ENCODE measurements around the gene FBP2.
A peak's percentile ranks its signal among the peaks of the same experiment; 100 is the strongest.

The FBP2 gene

DNA sequence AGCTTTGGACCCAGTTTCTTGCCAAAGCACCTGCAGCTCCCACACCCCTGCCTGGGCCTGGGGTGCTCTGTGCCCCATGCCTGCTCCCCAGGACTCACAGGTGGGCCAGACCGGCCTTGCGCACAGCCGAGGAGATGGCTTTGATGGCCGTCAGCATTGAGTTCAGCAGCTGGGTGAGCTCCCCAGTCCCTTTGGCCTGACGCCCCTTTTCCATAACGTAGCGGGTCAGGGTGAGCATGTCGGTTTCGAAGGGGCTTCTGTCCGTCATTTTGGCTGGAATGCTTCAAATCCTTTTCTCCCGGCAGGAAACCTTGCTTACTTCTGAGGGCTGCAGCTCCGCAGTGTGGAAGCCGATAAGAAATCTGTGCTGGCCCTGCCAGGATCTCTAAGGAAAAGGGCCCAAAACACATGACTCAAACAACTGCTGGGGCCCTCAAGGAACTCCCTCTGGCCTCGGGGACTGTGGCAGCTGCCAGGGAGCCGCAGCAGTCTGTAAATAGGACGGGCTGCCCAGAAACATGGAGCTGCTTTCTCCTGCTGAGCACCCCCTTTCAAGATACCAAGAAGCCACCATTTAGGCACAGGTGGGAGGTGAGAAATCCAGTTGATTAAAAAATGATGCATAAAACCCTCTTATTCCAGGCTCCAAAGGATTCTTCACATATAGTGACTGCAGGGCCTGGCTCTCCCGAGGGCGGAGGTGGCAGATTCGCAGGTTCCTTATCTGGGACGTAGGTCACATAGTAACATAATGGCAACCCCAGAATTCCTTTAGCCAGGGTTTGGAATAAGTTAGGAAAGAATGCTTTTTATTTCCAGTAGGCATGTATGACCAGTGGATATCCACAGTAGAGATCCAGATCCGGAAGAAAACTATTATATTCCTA is at the start of gene FBP2:
Gene FBP2 (minus strand): TSS at position 366 of the 887 bp plus-strand sequence. CDS start 98 bp downstream, at position 268.
- Histone ChIP-seq H3K27me3 (ENCODE audit: low read depth, low read length) (no peaks in the 10 kb centered on the region), H3K36me3 (ENCODE audit: control insufficient read depth in 1 of 2, insufficient read depth in 2 of 2, low read length in 2 of 2) (no peaks in the 10 kb centered on the region), H3K27ac (ENCODE audit: low read length) (no peak within 1 kb of the TSS), H3K9me3 (ENCODE audit: control insufficient read depth in 1 of 2, low read length in 2 of 2) (no peaks in the 10 kb centered on the region), H3K4me3 (ENCODE audit: low read depth in 1 of 2, low read length in 2 of 2) (no peak within 1 kb of the TSS), H3K4me1 (ENCODE audit: control insufficient read depth in 1 of 2, insufficient read depth in 2 of 2, low read length in 2 of 2) (no peaks in the 10 kb centered on the region)

GRCh38 chr9:94643176-94643575 is 49.6 kb upstream of the FBP2 start:
- Histone ChIP-seq H3K4me3 (ENCODE audit: low read depth in 1 of 2, low read length in 2 of 2) (no peak overlapping the region), H3K27ac (ENCODE audit: low read length) (no peak overlapping the region), H3K4me1 (ENCODE audit: control insufficient read depth in 1 of 2, insufficient read depth in 2 of 2, low read length in 2 of 2) (peaks cover under 1 to 9% of the 10 kb centered on the region in 2 donors), H3K36me3 (ENCODE audit: control insufficient read depth in 1 of 2, insufficient read depth in 2 of 2, low read length in 2 of 2) (no peaks in the 10 kb centered on the region), H3K27me3 (ENCODE audit: low read depth, low read length) (no peaks in the 10 kb centered on the region), H3K9me3 (ENCODE audit: control insufficient read depth in 1 of 2, low read length in 2 of 2) (no peaks in the 10 kb centered on the region)

DNA sequence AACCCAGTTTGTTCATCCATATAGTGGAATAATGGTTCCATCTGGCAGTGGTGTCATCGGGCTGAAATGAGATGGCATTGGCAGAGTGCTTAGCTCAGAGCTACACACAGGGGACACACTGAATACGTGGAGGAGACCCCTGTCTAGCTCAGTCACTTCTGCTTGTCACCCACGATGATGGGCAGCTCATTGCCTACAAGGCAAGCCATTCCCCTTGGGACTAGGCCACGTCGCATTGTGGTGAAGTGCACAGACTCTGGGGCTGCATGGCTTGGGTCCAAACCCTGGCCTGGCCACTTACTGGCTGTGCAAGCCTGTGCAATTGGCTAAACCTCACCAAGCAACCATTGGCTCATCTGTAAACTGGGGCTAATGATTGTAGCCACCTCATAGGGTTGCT is 48.9 kb upstream of the FBP2 start:
- Histone ChIP-seq H3K9me3 (ENCODE audit: control insufficient read depth in 1 of 2, low read length in 2 of 2) (no peaks in the 10 kb centered on the region), H3K4me3 (ENCODE audit: low read depth in 1 of 2, low read length in 2 of 2) (no peak overlapping the region), H3K27ac (ENCODE audit: low read length) (no peak overlapping the region), H3K27me3 (ENCODE audit: low read depth, low read length) (no peaks in the 10 kb centered on the region), H3K36me3 (ENCODE audit: control insufficient read depth in 1 of 2, insufficient read depth in 2 of 2, low read length in 2 of 2) (no peaks in the 10 kb centered on the region), H3K4me1 (ENCODE audit: control insufficient read depth in 1 of 2, insufficient read depth in 2 of 2, low read length in 2 of 2) (peaks cover 0 to 9% of the 10 kb centered on the region in 2 donors)

DNA sequence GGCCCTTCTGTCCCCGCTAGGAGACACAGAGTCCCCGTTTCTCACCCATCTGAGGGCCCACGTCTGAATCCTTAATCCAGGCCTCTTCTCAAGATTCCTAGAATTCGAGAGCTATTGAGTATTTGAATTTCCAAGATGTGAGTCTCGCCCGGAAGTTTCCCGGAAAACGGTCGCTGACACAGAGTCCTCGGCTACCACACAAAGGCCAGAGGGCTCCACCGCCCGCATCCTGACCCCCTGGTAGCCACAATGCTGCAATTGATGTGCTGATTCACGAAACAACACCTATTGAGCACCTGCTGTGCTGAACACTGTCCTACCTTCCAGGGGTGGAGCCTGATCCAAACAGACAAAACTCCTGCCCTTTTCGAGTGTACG is 46.4 kb upstream of the FBP2 start:
- Histone ChIP-seq H3K9me3 (ENCODE audit: control insufficient read depth in 1 of 2, low read length in 2 of 2) (no peaks in the 10 kb centered on the region), H3K36me3 (ENCODE audit: control insufficient read depth in 1 of 2, insufficient read depth in 2 of 2, low read length in 2 of 2) (no peaks in the 10 kb centered on the region), H3K4me1 (ENCODE audit: control insufficient read depth in 1 of 2, insufficient read depth in 2 of 2, low read length in 2 of 2) (peaks cover 0 to 9% of the 10 kb centered on the region in 2 donors), H3K27me3 (ENCODE audit: low read depth, low read length) (no peaks in the 10 kb centered on the region), H3K4me3 (ENCODE audit: low read depth in 1 of 2, low read length in 2 of 2) (peak overlapping the region; percentile 53 to 82), H3K27ac (ENCODE audit: low read length) (peak overlapping the region; percentile 51)

DNA sequence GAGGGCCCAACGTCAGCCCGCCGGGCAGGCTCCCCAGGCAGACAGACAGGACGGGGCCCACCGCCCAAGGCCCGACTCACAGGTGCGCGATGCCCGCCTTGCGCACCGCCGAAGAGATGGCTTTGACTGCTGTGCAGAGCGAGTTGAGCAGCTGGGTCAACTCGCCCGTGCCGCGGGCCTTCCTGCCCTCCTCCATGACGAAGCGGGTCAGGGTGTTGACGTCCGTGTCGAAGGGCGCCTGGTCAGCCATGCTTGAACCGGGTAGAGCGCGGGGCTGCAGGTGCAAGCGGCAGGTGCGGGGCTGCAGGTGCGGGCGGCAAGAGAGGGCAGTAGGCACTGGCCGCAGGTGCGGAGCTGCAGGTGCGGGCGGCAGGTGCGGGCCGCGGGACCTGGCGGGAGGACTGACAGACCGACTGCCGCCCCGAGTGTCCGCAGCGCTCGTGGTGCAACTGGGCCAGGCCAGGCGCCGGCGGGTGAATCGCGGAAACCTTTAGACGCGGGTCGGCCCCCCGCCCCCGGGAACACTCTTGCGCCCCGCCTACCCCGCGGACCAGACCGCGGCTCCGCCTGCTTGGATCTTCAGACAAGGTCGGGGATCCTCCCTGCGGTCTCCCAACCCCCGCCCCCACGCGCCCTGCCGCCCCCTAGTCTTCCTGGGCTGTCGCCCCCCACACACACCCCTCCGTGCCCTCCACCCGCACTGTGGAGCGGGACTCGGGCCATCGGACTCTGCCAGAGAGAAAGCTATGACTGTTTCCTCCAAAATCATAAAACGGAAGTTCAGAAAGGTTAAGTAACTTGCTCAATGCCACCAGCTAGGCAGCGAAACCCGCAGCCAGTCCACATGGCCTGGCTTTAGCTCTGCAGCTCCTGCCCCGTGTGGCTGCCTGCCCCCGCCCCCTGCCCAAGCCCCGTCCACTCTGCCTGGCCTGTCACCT is 45.7 kb upstream of the FBP2 start, which contains the start of gene FBP1:
Gene FBP1 (minus strand): TSS at position 458 of the 938 bp plus-strand sequence. CDS start 208 bp downstream, at position 250.
- peaks cover 0 to 9% of the 10 kb centered on the region in 2 donors for H3K4me1 ChIP-seq (ENCODE audit: control insufficient read depth in 1 of 2, insufficient read depth in 2 of 2, low read length in 2 of 2)
- H3K36me3 ChIP-seq (ENCODE audit: control insufficient read depth in 1 of 2, insufficient read depth in 2 of 2, low read length in 2 of 2), result no peaks in the 10 kb centered on the region
- peak within 1 kb of the TSS; percentile 68 to 82 for H3K4me3 ChIP-seq (ENCODE audit: low read depth in 1 of 2, low read length in 2 of 2)
- no peaks in the 10 kb centered on the region for H3K9me3 ChIP-seq (ENCODE audit: control insufficient read depth in 1 of 2, low read length in 2 of 2)
- H3K27me3 ChIP-seq (ENCODE audit: low read depth, low read length), result no peaks in the 10 kb centered on the region
- peak within 1 kb of the TSS; percentile 51 for H3K27ac ChIP-seq (ENCODE audit: low read length)

GRCh38 chr9:94638335-94639060 is 44.9 kb upstream of the FBP2 start:
- Histone ChIP-seq H3K4me3 (ENCODE audit: low read depth in 1 of 2, low read length in 2 of 2) (peak overlapping the region; percentile 68 to 82), H3K36me3 (ENCODE audit: control insufficient read depth in 1 of 2, insufficient read depth in 2 of 2, low read length in 2 of 2) (no peaks in the 10 kb centered on the region), H3K4me1 (ENCODE audit: control insufficient read depth in 1 of 2, insufficient read depth in 2 of 2, low read length in 2 of 2) (peaks cover 0 to 9% of the 10 kb centered on the region in 2 donors), H3K27me3 (ENCODE audit: low read depth, low read length) (no peaks in the 10 kb centered on the region), H3K9me3 (ENCODE audit: control insufficient read depth in 1 of 2, low read length in 2 of 2) (no peaks in the 10 kb centered on the region), H3K27ac (ENCODE audit: low read length) (peak overlapping the region; percentile 45)

DNA sequence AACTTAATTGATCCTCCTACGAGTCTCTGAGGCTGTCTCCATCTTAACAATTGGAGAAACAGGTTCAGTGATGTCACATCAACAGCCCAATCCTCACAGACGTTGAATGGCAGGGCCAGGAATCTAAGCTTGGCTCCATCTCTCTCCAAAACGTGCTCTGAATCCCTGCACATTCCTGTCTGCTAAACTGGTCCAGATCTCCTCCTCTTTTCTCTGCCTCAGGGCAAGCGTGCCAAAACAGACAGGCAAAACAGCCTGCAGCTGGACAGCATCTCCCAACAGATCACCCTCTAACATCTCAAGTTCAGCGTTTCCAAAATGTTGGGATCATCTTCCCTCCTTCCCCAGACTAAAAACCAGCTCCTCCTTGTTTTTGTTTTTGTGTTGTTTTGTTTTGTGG is 39.1 kb upstream of the FBP2 start:
- Histone ChIP-seq H3K36me3 (ENCODE audit: control insufficient read depth in 1 of 2, insufficient read depth in 2 of 2, low read length in 2 of 2) (no peaks in the 10 kb centered on the region), H3K9me3 (ENCODE audit: control insufficient read depth in 1 of 2, low read length in 2 of 2) (no peaks in the 10 kb centered on the region), H3K27me3 (ENCODE audit: low read depth, low read length) (no peaks in the 10 kb centered on the region), H3K4me1 (ENCODE audit: control insufficient read depth in 1 of 2, insufficient read depth in 2 of 2, low read length in 2 of 2) (no peaks in the 10 kb centered on the region), H3K27ac (ENCODE audit: low read length) (no peak overlapping the region), H3K4me3 (ENCODE audit: low read depth in 1 of 2, low read length in 2 of 2) (no peak overlapping the region)

DNA sequence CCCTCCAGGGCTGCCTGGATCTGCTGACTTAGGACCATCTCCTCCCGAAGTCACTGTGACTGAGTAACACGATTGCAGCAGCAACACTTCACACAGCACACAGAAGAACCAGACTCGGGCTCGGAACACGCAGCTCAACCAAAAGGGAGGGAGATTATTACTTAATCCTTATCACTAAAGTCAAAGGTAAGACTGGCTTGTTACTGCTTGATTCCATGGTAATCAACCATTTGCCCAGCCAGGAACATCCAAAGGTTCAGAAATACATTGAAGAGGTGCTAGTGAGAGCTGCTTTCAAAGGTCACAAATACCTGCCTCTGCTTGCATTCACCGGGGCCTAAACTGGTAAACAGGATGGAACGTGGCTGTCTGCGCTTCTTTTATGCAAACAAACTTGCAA is 38.0 kb upstream of the FBP2 start:
- no peak overlapping the region for H3K4me3 ChIP-seq (ENCODE audit: low read depth in 1 of 2, low read length in 2 of 2)
- peak overlapping the region; percentile 16 for H3K27ac ChIP-seq (ENCODE audit: low read length)
- H3K36me3 ChIP-seq (ENCODE audit: control insufficient read depth in 1 of 2, insufficient read depth in 2 of 2, low read length in 2 of 2), result no peaks in the 10 kb centered on the region
- H3K9me3 ChIP-seq (ENCODE audit: control insufficient read depth in 1 of 2, low read length in 2 of 2), result no peaks in the 10 kb centered on the region
- H3K4me1 ChIP-seq (ENCODE audit: control insufficient read depth in 1 of 2, insufficient read depth in 2 of 2, low read length in 2 of 2), result no peaks in the 10 kb centered on the region
- H3K27me3 ChIP-seq (ENCODE audit: low read depth, low read length), result no peaks in the 10 kb centered on the region

GRCh38 chr9:94630833-94631232 is 37.2 kb upstream of the FBP2 start:
- Histone ChIP-seq H3K27ac (ENCODE audit: low read length) (peak overlapping the region; percentile 16), H3K9me3 (ENCODE audit: control insufficient read depth in 1 of 2, low read length in 2 of 2) (no peaks in the 10 kb centered on the region), H3K4me1 (ENCODE audit: control insufficient read depth in 1 of 2, insufficient read depth in 2 of 2, low read length in 2 of 2) (no peaks in the 10 kb centered on the region), H3K27me3 (ENCODE audit: low read depth, low read length) (no peaks in the 10 kb centered on the region), H3K4me3 (ENCODE audit: low read depth in 1 of 2, low read length in 2 of 2) (no peak overlapping the region), H3K36me3 (ENCODE audit: control insufficient read depth in 1 of 2, insufficient read depth in 2 of 2, low read length in 2 of 2) (no peaks in the 10 kb centered on the region)

DNA sequence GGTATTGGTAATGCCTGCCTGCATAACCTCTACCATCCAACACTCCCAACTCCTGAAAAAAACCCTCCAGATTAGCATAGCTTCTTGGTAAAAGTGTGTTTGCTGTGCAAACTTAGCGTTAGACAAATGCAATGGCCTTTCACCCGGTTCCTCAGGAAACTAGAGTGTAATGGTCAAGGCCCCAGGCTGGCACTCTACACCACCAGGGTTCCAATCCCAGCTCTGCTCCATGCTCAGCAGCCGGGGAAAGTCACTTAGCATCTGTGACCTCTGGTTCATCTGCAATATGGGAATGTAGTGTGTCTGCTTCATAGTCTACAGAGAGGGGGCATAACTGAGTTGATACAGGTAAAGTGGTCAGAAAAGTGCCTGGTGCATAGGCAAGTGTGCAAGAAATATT is 36.7 kb upstream of the FBP2 start:
- no peaks in the 10 kb centered on the region for H3K27me3 ChIP-seq (ENCODE audit: low read depth, low read length)
- no peaks in the 10 kb centered on the region for H3K9me3 ChIP-seq (ENCODE audit: control insufficient read depth in 1 of 2, low read length in 2 of 2)
- H3K4me1 ChIP-seq (ENCODE audit: control insufficient read depth in 1 of 2, insufficient read depth in 2 of 2, low read length in 2 of 2), result no peaks in the 10 kb centered on the region
- H3K4me3 ChIP-seq (ENCODE audit: low read depth in 1 of 2, low read length in 2 of 2), result no peak overlapping the region
- H3K27ac ChIP-seq (ENCODE audit: low read length), result no peak overlapping the region
- H3K36me3 ChIP-seq (ENCODE audit: control insufficient read depth in 1 of 2, insufficient read depth in 2 of 2, low read length in 2 of 2), result no peaks in the 10 kb centered on the region

DNA sequence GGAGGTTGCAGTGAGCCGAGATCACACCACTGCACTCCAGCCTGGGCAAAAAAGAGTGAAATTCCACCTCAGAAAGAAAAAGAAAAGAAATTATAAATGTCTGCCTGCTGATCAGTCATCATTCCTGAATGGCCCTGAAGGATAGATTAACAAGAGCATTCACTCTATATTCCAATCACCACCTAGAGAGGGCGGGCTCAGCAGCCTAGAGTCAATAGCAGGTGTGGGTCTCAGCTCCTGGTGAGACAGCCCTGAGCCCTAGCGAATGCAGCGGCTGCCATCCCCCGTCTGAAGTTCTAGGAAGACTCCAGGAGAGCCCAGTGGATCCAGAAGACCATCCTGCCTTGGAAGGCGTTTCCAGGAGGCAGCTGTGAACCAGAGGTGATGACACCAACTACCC is 33.7 kb upstream of the FBP2 start:
- Histone ChIP-seq H3K4me3 (ENCODE audit: low read depth in 1 of 2, low read length in 2 of 2) (no peak overlapping the region), H3K4me1 (ENCODE audit: control insufficient read depth in 1 of 2, insufficient read depth in 2 of 2, low read length in 2 of 2) (no peaks in the 10 kb centered on the region), H3K9me3 (ENCODE audit: control insufficient read depth in 1 of 2, low read length in 2 of 2) (no peaks in the 10 kb centered on the region), H3K36me3 (ENCODE audit: control insufficient read depth in 1 of 2, insufficient read depth in 2 of 2, low read length in 2 of 2) (no peaks in the 10 kb centered on the region), H3K27me3 (ENCODE audit: low read depth, low read length) (no peaks in the 10 kb centered on the region), H3K27ac (ENCODE audit: low read length) (no peak overlapping the region)
